KMS-11 (cell line): Measurements from ENCODE around the gene ITM2C.

Experiments
- H2AFZ ChIP-seq: fragments of 200-600 bp; sonication (generic); 2 replicates; pipeline ENCODE4 v1.6.1; 2016; ENCODE audit warnings: antibody characterized with exemption, mixed run types, low read depth
- H3K27ac ChIP-seq: fragments of 200-600 bp; sonication (generic); 2 replicates; pipeline ENCODE4 v1.6.1; 2016; ENCODE audit warnings: mild to moderate bottlenecking, mixed run types
- H3K27me3 ChIP-seq: fragments of 200-600 bp; sonication (generic); 2 replicates; pipeline ENCODE4 v1.6.1; 2017; ENCODE audit warnings: mild to moderate bottlenecking, low read depth, mixed run types, moderate library complexity; ENCODE audit not compliant: insufficient read depth
- H3K36me3 ChIP-seq: fragments of 200-600 bp; sonication (generic); 2 replicates; pipeline ENCODE4 v1.6.1; 2017; ENCODE audit warnings: mild to moderate bottlenecking, mixed run types; ENCODE audit not compliant: insufficient read depth
- H3K4me1 ChIP-seq: fragments of 200-600 bp; sonication (generic); 2 replicates; pipeline ENCODE4 v1.6.1; 2016; ENCODE audit warnings: mild to moderate bottlenecking, low read depth, mixed run types; ENCODE audit not compliant: poor library complexity, severe bottlenecking
- H3K4me2 ChIP-seq: fragments of 200-600 bp; sonication (generic); 2 replicates; pipeline ENCODE4 v1.7.0; 2016; ENCODE audit warnings: mild to moderate bottlenecking, mixed run types
- H3K4me3 ChIP-seq: fragments of 200-600 bp; sonication (generic); IDR thresholded peaks from 2 replicates; pipeline ENCODE4 v1.6.1; 2017; ENCODE audit warnings: low read depth, low read length, mixed read lengths; ENCODE audit not compliant: insufficient read depth
- H3K79me2 ChIP-seq: fragments of 200-600 bp; sonication (generic); 2 replicates; pipeline ENCODE4 v1.6.1; 2016; ENCODE audit warnings: low read depth, mixed run types; ENCODE audit not compliant: insufficient read depth
- H3K9ac ChIP-seq: fragments of 200-600 bp; sonication (generic); 2 replicates; pipeline ENCODE4 v1.6.1; 2016; ENCODE audit warnings: mild to moderate bottlenecking, mixed run types
- H4K20me1 ChIP-seq: fragments of 200-600 bp; sonication (generic); 2 replicates; pipeline ENCODE4 v1.6.1; 2016; ENCODE audit warnings: mild to moderate bottlenecking, mixed run types; ENCODE audit not compliant: insufficient read depth
- CTCF ChIP-seq: fragments of 200-600 bp; sonication (generic); conservative IDR thresholded peaks from 2 replicates; pipeline ENCODE4 v1.6.1; 2017; ENCODE audit warnings: low read depth, mild to moderate bottlenecking, antibody characterized with exemption, low read length, moderate library complexity, mixed read lengths

Gene ITM2C

GRCh38 chr2:230898016-230898712, 33.4 kb downstream of the ITM2C start:
- Histone ChIP-seq H3K79me2 (no peaks in the 10 kb centered on the region), H2AFZ (no peak overlapping the region), H3K9ac (no peak overlapping the region), H3K36me3 (no peaks in the 10 kb centered on the region), H3K27me3 (no peaks in the 10 kb centered on the region), H4K20me1 (no peaks in the 10 kb centered on the region), H3K4me1 (peaks cover 87% of the 10 kb centered on the region), H3K27ac (no peak overlapping the region), H3K4me3 (no peak overlapping the region), H3K4me2 (no peak overlapping the region)
- TF ChIP-seq CTCF, result no peak

GRCh38 chr2:230898713-230899091, 34.0 kb downstream of the ITM2C start:
- H3K27me3 ChIP-seq, result no peaks in the 10 kb centered on the region
- H2AFZ ChIP-seq, result no peak overlapping the region
- no peaks in the 10 kb centered on the region for H4K20me1 ChIP-seq
- no peak overlapping the region for H3K4me3 ChIP-seq
- TF ChIP-seq CTCF, result no peak
- no peak overlapping the region for H3K27ac ChIP-seq
- H3K9ac ChIP-seq, result no peak overlapping the region
- no peak overlapping the region for H3K4me2 ChIP-seq
- H3K4me1 ChIP-seq, result peaks cover 88% of the 10 kb centered on the region
- no peaks in the 10 kb centered on the region for H3K79me2 ChIP-seq
- H3K36me3 ChIP-seq, result no peaks in the 10 kb centered on the region

GRCh38 chr2:230899287-230899686, 34.5 kb downstream of the ITM2C start:
- H3K79me2 ChIP-seq, result no peaks in the 10 kb centered on the region
- TF ChIP-seq CTCF, result no peak
- H3K4me3 ChIP-seq, result no peak overlapping the region
- no peak overlapping the region for H2AFZ ChIP-seq
- no peaks in the 10 kb centered on the region for H3K36me3 ChIP-seq
- H3K9ac ChIP-seq, result no peak overlapping the region
- H3K27ac ChIP-seq, result no peak overlapping the region
- H4K20me1 ChIP-seq, result no peaks in the 10 kb centered on the region
- H3K4me1 ChIP-seq, result peaks cover 88% of the 10 kb centered on the region
- H3K4me2 ChIP-seq, result no peak overlapping the region
- no peaks in the 10 kb centered on the region for H3K27me3 ChIP-seq

- no peak overlapping the region for H3K9ac ChIP-seq
- H3K4me3 ChIP-seq, result no peak overlapping the region
- H2AFZ ChIP-seq, result no peak overlapping the region
Measured at GRCh38 chr2:230899786-230900185, 35.0 kb downstream of the ITM2C start.

More at GRCh38 chr2:230899786-230900185, 35.0 kb downstream of the ITM2C start:
- no peak for TF ChIP-seq CTCF
- Histone ChIP-seq H4K20me1 (no peaks in the 10 kb centered on the region), H3K36me3 (no peaks in the 10 kb centered on the region), H3K27ac (no peak overlapping the region), H3K79me2 (no peaks in the 10 kb centered on the region), H3K4me2 (no peak overlapping the region), H3K4me1 (peaks cover 87% of the 10 kb centered on the region), H3K27me3 (no peaks in the 10 kb centered on the region)
